Activated CD4-positive, alpha-beta T cell treated with anti-CD3 and anti-CD28 coated beads for 36 hours (primary cell): ENCODE measurements around the gene PRSS27. TPM values are rescaled to one million over a fixed set of nuclear protein-coding genes. Genes with fewer than 3 reads are reported as not detected.
"Not testable (repeated sequence)": the region's sequence is repeated elsewhere in the genome, so short reads cannot be mapped to it uniquely, and the experiment has no call there.

ENCODE experiments used
- ATAC-seq: fragments of 200-7000 bp; cut with Tn5 transposase; one replicate; pipeline ENCODE4 v1.10.0; 2021; ENCODE audit warnings: mild to moderate bottlenecking, moderate library complexity
- CTCF ChIA-PET: fragments of 350-600 bp; sonication (Branson Sonifier 250); formaldehyde crosslinking; loops from one replicate; lab custom pipeline; 2021; ENCODE audit warnings: antibody characterized with exemption; lab: Charles Lee
- POLR2A ChIA-PET: fragments of 350-600 bp; sonication (Branson Sonifier 250); formaldehyde crosslinking; loops from one replicate; lab custom pipeline; 2021; ENCODE audit warnings: antibody characterized with exemption, inconsistent platforms; lab: Charles Lee
- DNase-seq: peaks from one replicate; pipeline ENCODE4 v3.0.0-alpha.2; 2020
- H3K27ac Mint-ChIP-seq: one replicate; pipeline ENCODE4 v1.8.0; 2021; ENCODE audit warnings: mixed read lengths
- H3K27me3 Mint-ChIP-seq: one replicate; pipeline ENCODE4 v1.8.0; 2021; ENCODE audit warnings: mixed read lengths
- H3K36me3 Mint-ChIP-seq: one replicate; pipeline ENCODE4 v1.8.0; 2021; ENCODE audit warnings: low read depth, mixed read lengths
- H3K4me1 Mint-ChIP-seq: one replicate; pipeline ENCODE4 v1.8.0; 2021; ENCODE audit warnings: mixed read lengths
- H3K4me3 Mint-ChIP-seq: one replicate; pipeline ENCODE4 v1.8.0; 2021; ENCODE audit warnings: mild to moderate bottlenecking, moderate library complexity, mixed read lengths
- H3K9me3 Mint-ChIP-seq: one replicate; pipeline ENCODE4 v1.8.0; 2021; ENCODE audit warnings: low read depth, mixed read lengths
- intact Hi-C, 2 experiments: fragments of 100-400 bp; cut with DNase I in 1 of 2; cut with micrococcal nuclease in 1 of 2; formaldehyde crosslinking; loops; one replicate each; pipeline versions ENCODE4 v1.14.2 to v1.15.1; 2022 to 2024; cut with DNase I, micrococcal nuclease
- total RNA-seq, 2 experiments: library from RNA; stranded (reverse); gene quantifications; one replicate each; pipeline ENCODE4 v1.2.3, GENCODE V29; 2021

The PRSS27 gene
- total RNA-seq, 2 experiments from 2014 or later: 2.3 to 2.4 TPM

DNA sequence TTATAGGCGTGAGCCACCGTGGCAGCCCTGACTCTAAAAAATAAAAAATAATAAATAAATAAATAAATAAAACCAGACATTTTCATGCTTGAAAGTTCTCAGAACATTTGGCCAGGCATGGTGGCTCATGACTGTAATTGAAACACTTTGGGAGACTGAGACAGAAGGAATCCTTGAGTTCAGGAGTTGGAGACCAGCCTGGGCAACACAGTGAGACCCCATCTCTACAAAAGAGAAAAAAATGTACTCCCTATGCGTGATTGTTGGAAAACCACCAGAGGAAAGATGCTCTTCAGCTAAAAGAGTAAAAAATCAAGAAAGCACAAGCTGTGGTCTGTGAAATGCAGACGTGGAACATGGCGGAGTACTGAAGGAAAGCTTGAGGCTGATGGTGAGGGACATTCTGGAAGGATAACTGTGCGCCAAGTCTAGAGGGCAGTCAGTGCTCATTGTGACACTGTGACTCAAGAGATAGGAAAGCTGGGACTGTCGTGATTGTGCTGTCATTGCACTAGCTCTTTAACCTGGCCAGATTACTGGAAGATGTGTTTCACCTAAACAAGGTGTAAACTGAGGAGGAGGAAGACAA lies 4.2 kb upstream of the PRSS27 start:
- Mint-ChIP-seq H3K27ac (no peak overlapping the region), H3K4me1 (peaks cover 2% of the 10 kb centered on the region), H3K36me3 (no peaks in the 10 kb centered on the region), H3K4me3 (no peak overlapping the region), H3K9me3 (no peaks in the 10 kb centered on the region), H3K27me3 (peaks cover 9% of the 10 kb centered on the region)
- DNase-seq (no peak), ATAC-seq (no peak)
- CTCF ChIA-PET: interaction anchor here (0.7 kb wide), 1 partner anchor 169 kb away, joined by 3 read pairs; no protein-coding TSS in a partner anchor
- intact Hi-C loops: no loop called here
- POLR2A ChIA-PET: interaction anchor here (0.7 kb wide), 1 partner anchor 1657 kb away, joined by 3 read pairs; no protein-coding TSS in a partner anchor

DNA sequence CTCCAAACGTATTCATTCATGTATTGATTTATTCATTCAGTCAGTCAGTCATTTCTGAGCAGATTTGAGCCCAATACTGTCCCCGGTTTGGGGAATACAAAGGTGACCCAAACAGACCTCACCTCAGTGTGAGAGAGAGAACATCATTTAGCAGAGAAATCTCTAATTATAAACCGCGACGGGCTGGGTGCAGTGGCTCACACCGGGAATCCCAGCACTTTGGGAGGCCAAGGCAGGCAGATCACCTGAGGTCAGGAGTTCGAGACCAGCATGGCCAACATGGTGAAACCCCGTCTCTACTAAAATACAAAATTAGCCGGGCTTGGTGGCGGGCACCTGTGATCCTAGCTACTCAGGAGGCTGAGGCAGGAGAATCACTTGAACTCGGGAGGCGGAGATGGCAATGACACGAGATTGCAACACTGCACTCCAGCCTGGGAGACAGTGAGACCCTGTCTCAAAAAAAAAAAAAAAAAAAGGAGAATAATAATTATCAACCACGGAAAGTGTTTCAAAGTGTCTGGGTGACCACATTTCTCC lies 1.7 kb upstream of the PRSS27 start:
- CTCF ChIA-PET, H3K9me3 Mint-ChIP-seq, H3K27me3 Mint-ChIP-seq, H3K36me3 Mint-ChIP-seq, POLR2A ChIA-PET, H3K4me1 Mint-ChIP-seq, DNase-seq: not testable (repeated sequence)
- peak; percentile 3 for ATAC-seq
- H3K4me3 Mint-ChIP-seq: peak overlapping the region; percentile 45
- intact Hi-C loops: loop anchor here (1.0 kb wide), 12 partner anchors 31 to 566 kb away; partner anchors contain the start of genes KCTD5 (in 2 of the 2), ATP6V0C (in 1 of the 2), ELOB (in 1 of the 2) and FLYWCH2 (in 1 of the 2)
- peak overlapping the region; percentile 37 for H3K27ac Mint-ChIP-seq

DNA sequence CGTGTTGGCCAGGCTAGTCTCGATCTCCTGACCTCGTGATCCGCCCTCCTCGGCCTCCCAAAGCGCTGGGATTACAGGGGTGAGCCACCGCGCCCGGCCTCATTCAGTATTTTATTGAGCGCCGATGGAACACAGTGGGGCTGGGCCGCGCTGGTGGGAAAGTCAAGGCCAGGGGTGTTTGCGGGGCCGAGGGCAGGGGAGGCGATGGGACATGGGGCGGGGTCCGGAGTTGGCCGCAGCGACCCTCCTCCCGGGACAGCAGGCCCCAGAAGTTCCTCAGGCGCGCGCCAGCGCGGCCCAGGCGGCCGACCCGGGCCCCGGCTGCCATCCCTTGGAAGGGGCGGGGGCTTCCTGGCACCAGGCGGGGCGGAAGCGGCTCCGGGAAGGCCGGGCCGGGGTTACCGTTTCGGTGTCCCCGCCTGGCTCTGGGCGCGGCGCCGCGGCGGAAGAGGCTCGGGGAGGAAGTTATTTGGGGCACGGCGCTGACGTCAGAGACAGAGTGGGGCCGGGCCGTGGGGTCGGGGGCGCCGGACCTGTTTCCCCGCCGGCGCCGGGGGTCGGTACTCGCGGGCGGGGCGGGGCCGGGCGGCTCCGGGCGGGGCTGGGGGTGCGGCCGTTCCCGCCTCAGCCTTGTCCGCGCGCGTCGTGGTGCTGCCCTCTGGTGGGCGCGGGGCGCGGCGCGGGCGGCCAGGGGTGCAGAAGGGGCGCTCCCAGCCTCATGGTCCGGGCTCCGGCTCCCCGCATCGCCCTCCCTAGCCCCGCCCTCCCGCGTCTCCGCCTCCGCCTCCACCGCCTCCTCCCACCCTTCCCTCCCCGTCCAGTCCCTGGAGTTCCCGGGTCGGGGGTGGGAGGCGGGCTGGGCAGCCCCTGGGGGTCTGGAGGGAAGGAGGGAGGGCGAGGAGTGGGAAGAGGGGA lies 952 bp upstream of the PRSS27 start:
- Mint-ChIP-seq H3K27ac (peak overlapping the region; percentile 83), H3K36me3 (no peaks in the 10 kb centered on the region), H3K27me3 (peaks cover 9% of the 10 kb centered on the region), H3K9me3 (no peaks in the 10 kb centered on the region), H3K4me1 (no peaks in the 10 kb centered on the region), H3K4me3 (peak overlapping the region; percentile 77)
- intact Hi-C loops: loop anchor here (1.0 kb wide), 12 partner anchors 31 to 566 kb away; partner anchors contain the start of genes KCTD5 (in 2 of the 2), ATP6V0C (in 1 of the 2), ELOB (in 1 of the 2) and FLYWCH2 (in 1 of the 2)
- ChIA-PET CTCF (no interaction called here), POLR2A (no interaction called here)
- DNase-seq (peak; percentile 95), ATAC-seq (peak; percentile 91)

DNA sequence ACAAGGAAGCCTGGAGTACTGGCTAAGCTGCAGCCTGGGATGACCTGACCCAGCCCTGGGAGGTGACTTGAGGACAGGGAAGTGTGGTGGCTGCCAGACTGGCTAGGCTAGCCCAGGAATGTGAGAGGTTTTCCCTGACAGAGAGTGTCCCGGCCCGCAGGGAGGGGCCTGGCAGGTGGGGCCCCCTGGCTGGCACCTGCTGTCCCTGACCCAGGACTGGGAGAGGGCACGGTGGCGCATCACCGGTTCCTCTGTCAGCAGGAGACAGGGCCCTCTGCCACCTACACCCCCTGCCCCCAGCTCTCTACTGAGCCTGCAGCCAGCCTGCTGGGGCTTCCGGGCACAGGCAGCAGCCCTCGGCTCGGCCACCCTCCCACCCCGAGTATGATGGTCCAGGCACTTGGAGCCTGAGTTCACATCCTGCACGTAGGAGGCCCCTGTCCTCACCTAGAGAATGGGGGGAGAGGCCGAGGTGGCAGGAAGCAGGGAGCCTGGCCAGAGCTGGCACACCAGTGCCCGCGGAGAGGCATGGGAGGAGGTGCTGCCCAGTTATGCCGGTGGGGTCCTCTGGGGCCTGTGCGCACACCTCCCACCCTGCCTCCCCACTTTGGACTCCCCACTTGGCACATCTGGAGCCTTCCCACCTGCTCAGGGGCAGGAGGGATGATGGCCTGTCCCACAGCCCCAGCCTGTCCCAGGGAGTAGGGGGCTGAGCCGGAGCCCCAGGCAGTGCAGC lies 528 bp downstream of the PRSS27 start:
- H3K4me3 Mint-ChIP-seq: peak overlapping the region; percentile 77
- CTCF ChIA-PET: interaction anchor here (0.7 kb wide), 1 partner anchor 35 kb away, joined by 3 read pairs; no protein-coding TSS in a partner anchor
- POLR2A ChIA-PET: no interaction called here
- H3K36me3 Mint-ChIP-seq: no peaks in the 10 kb centered on the region
- H3K4me1 Mint-ChIP-seq: peaks cover 4% of the 10 kb centered on the region
- intact Hi-C loops: no loop called here
- H3K9me3 Mint-ChIP-seq: no peaks in the 10 kb centered on the region
- DNase-seq (no peak), ATAC-seq (no peak)
- no peak overlapping the region for H3K27ac Mint-ChIP-seq
- H3K27me3 Mint-ChIP-seq: peaks cover 4% of the 10 kb centered on the region

DNA sequence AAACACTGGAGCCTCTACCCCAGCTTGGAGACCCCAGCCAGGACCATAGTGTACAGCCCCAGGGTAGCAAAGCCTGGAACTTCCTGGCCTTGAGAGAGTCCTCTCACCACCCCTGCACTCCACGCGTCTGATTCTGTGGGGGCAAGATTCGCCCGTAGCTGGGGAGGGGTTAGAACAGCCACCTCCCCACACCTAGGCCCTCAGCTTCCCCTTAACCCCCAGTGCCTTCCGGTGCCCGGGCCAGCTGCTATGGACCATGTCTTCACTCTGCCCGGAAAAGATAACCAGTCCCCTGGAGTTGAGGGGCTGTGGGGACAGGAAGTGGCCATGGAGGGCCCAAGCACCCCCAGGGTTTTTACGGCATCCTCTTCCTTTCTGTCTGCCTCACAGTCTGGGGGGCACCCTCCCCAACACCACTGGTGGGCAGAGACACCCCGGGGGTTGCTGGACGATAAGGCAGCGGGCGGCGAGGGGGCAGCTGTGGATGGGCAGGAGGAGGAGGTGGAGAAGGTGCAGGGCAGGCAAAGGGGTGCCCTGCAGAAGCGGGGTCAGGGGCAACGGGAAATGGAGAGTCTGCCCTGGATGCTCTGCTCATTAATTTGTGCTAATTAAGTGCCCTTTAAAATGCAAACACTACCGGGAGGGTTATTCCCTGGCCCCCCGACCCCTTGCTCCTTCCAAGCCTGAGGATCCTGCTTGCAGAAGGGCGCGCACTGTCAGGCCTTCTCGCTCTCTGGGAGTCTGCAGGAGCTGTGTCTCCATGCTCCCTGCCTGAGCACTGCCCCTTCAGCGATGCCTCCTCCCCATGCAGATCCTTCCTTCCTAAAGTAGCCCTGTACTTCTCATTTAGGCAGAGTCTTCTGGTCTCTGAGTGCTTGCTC lies 2.4 kb downstream of the PRSS27 start:
- Mint-ChIP-seq H3K4me3 (no peak overlapping the region), H3K9me3 (no peaks in the 10 kb centered on the region), H3K27me3 (no peaks in the 10 kb centered on the region), H3K4me1 (peaks cover 4% of the 10 kb centered on the region), H3K36me3 (no peaks in the 10 kb centered on the region), H3K27ac (no peak overlapping the region)
- intact Hi-C loops: no loop called here
- ATAC-seq (no peak), DNase-seq (no peak)
- ChIA-PET CTCF (interaction anchor here (0.7 kb wide), 2 partner anchors 45 to 446 kb away, joined by 3 read pairs; no protein-coding TSS in a partner anchor), POLR2A (interaction anchor here (0.9 kb wide), 1 partner anchor 20 kb away, joined by 5 read pairs; no protein-coding TSS in a partner anchor)

DNA sequence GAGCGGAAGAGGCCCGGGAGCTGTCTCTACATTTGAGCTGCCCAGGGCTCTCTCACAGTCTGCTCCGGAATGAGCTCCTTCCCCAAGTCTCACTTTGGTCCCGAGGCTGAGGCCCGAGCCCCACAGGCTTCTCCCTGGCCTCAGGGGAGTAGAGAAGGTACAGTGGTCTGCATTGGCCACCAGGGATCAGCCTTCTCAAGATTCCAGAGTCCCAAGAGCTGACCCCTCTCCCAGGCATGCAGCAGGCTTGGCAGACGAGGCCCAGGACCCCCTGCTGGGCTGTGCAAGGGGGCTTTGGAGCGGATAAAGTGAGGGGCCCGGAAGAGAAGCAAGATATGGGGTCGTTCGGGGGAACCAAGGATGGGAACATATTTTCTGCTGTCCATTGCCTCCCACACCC lies 3.1 kb downstream of the PRSS27 start:
- no peak for DNase-seq
- no peak overlapping the region for H3K27ac Mint-ChIP-seq
- ATAC-seq: no peak
- intact Hi-C loops: no loop called here
- H3K36me3 Mint-ChIP-seq: no peaks in the 10 kb centered on the region
- CTCF ChIA-PET: interaction anchor here (0.7 kb wide), 1 partner anchor 45 kb away, joined by 3 read pairs; no protein-coding TSS in a partner anchor
- no peaks in the 10 kb centered on the region for H3K9me3 Mint-ChIP-seq
- H3K4me3 Mint-ChIP-seq: no peak overlapping the region
- peaks cover 4% of the 10 kb centered on the region for H3K4me1 Mint-ChIP-seq
- POLR2A ChIA-PET: interaction anchor here (0.9 kb wide), 1 partner anchor 21 kb away, joined by 5 read pairs; no protein-coding TSS in a partner anchor
- H3K27me3 Mint-ChIP-seq: no peaks in the 10 kb centered on the region

DNA sequence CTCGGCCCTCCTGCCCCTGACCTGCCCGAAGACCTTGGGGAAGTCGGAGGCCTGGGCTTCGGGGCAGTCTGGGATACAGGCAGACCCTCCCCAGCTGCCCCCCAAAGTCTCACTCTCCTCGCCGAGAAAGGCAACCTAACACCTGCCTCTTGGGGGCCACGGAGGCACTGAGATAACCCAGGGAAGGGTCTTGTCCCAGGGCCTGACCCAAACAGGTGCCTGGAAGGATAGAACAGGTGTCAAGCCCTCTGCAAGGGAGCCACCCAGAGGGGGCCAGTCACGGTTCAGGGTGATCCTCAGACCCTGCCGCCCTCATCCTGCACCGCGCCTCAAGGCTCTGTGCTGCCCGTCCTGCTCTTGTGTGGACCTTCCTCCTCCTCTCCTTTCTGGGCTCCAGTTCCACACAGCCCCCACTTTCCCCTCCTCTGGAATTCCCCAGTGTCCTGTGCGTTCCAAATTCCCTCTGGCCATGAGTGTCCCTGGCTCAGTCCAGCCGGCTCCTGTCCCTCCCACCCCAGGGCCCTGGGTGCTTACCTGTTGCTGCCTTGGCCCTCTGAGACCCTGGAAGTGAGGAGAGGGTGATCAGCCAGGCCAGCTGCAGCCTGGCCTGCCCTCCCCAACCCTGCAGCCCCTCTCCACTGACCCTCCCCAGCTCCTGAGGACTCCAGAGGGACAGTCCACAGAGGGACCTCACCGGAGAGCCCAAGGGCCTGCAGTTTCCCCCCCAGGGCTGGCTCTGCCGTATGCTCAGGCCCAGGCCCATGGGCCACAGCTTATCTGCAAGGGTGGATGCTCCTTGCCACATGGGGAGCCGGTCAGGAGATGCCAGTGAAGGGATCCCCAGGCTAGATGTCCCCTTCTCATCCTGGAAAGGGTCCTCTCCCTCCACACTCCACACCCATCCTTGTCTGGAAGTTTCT lies 3.8 kb downstream of the PRSS27 start:
- no peak overlapping the region for H3K4me3 Mint-ChIP-seq
- ChIA-PET CTCF (no interaction called here), POLR2A (interaction anchor here (0.9 kb wide), 1 partner anchor 22 kb away, joined by 5 read pairs; no protein-coding TSS in a partner anchor)
- H3K9me3 Mint-ChIP-seq: no peaks in the 10 kb centered on the region
- DNase-seq (no peak), ATAC-seq (no peak)
- H3K4me1 Mint-ChIP-seq: peaks cover 4% of the 10 kb centered on the region
- no peak overlapping the region for H3K27ac Mint-ChIP-seq
- intact Hi-C loops: no loop called here
- no peaks in the 10 kb centered on the region for H3K27me3 Mint-ChIP-seq
- no peaks in the 10 kb centered on the region for H3K36me3 Mint-ChIP-seq

DNA sequence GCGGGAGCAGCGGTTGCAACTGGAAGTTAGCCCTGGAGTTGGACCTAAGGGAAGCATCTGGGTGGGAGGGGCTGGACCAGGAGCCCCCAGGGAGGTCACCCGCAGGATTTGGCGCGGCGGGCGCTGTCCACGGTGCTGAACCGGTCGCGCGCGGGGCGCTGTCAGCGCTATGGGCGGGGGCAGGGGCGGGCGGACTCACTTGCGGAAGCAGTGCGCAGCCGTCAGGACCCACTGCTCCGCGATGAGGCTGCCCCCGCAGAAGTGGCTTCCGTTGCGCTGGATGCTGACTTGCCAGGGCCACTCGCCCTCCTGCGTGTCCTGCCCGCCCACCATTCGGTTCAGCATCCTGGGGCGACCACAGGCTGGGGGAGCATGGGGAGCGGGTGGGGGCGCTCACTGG lies 4.5 kb downstream of the PRSS27 start:
- no peaks in the 10 kb centered on the region for H3K9me3 Mint-ChIP-seq
- POLR2A ChIA-PET: no interaction called here
- no peak overlapping the region for H3K4me3 Mint-ChIP-seq
- H3K27me3 Mint-ChIP-seq: no peaks in the 10 kb centered on the region
- CTCF ChIA-PET: interaction anchor here (0.9 kb wide), 1 partner anchor 1301 kb away, joined by 3 read pairs; the partner anchor contains the start of gene UNKL
- intact Hi-C loops: no loop called here
- DNase-seq (peak; percentile 89), ATAC-seq (peak; percentile 91)
- no peak overlapping the region for H3K27ac Mint-ChIP-seq
- H3K36me3 Mint-ChIP-seq: no peaks in the 10 kb centered on the region
- H3K4me1 Mint-ChIP-seq: peaks cover 4% of the 10 kb centered on the region

DNA sequence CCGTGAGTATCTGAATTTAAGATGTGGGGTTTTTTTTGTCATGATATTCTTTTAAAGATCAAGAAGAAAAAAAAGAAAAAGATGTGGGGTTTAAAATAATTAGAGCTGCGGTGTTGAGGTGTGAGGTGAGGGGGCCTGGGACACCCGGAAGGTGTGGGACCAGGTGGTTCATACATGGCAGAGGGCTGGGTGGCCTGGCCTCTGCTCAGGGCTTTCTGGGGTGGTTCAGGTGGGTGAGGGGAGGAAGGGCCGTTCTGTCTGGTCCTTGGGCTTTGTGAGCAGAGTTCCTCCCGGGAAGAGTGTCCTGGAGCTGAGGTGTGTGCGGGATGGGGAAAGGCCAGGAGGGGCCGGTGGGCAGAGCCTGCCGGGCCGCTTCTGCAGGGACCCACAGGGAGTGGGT lies 5.0 kb downstream of the PRSS27 start:
- no peak overlapping the region for H3K27ac Mint-ChIP-seq
- H3K27me3 Mint-ChIP-seq: no peaks in the 10 kb centered on the region
- ChIA-PET POLR2A (no interaction called here), CTCF (interaction anchor here (0.9 kb wide), 1 partner anchor 1300 kb away, joined by 3 read pairs; the partner anchor contains the start of gene UNKL)
- no peaks in the 10 kb centered on the region for H3K9me3 Mint-ChIP-seq
- ATAC-seq: no peak
- no peak overlapping the region for H3K4me3 Mint-ChIP-seq
- no peaks in the 10 kb centered on the region for H3K36me3 Mint-ChIP-seq
- no peak for DNase-seq
- H3K4me1 Mint-ChIP-seq: peaks cover 4% of the 10 kb centered on the region
- intact Hi-C loops: no loop called here
